ENCODE data around the gene MBP. TPM values are rescaled to one million over a fixed set of nuclear protein-coding genes. Genes with fewer than 3 reads are reported as not detected.

MBP gene
- total RNA-seq, 4 donors from 2014 or later: 28.6 to 55.0 (median 50.4) TPM

DNA sequence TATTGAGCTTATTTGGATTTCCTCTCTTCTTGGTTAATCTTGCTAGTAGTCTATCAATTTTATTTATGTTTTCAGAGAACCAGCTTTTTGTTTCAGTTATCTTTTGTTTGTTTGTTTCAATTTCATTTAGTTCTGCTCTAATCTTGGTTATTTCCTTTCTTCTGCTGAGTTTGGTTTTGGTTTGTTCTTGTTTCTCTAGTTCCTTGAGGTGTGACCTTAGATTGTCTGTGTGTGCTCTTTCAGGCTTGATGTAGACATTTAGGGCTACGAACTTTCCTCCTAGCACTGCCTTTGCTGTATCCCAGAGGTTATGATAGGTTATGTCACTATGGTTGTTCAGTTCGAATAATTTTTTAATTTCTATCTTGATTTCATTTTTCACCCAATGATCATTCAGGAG lies 168.6 kb downstream of the MBP start:
- no peaks in the 10 kb centered on the region for H3K4me1 ChIP-seq
- peaks cover 0 to 29% of the 10 kb centered on the region in 2 donors for H3K36me3 ChIP-seq
- H3K9me3 ChIP-seq: no peaks in the 10 kb centered on the region
- intact Hi-C loops (cut with DNase I; ENCODE audit: low total_unique reads) (no loop called here), in situ Hi-C loops (cut with MboI; ENCODE audit: low sequenced_read_pairs in 4 of 4) (no loop called here)
- no peak for DNase-seq
- no peak for TF ChIP-seq CTCF (IDR thresholded peaks at IDR 0.05 in 4 of 5, conservative IDR thresholded peaks at IDR 0.05 in 1 of 5)
- H3K27ac ChIP-seq: no peak overlapping the region
- no peak overlapping the region for H3K4me3 ChIP-seq
- ATAC-seq: no peak
- H3K27me3 ChIP-seq: no peaks in the 10 kb centered on the region

DNA sequence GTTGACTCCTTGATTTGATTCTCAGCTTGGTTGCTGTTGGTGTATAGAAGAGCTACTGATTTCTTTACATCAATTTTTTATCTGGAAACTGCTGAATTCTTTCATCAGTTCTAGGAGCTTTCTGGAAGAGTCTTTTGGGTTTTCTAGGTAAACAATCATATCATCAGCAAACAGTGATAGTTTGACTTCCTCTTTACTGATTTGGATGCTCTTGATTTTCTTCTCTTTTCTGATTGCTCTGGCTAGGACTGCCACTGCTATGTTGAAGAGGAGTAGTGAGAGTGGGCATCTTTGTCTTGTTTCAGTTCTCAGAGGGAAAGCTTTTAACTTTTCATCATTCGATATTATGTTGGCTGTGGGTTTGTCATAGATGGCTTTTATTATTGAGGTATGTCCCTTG lies 169.7 kb downstream of the MBP start:
- no peak overlapping the region for H3K27ac ChIP-seq
- in situ Hi-C loops (cut with MboI; ENCODE audit: low sequenced_read_pairs in 4 of 4): no loop called here
- H3K27me3 ChIP-seq: no peaks in the 10 kb centered on the region
- no peaks in the 10 kb centered on the region for H3K9me3 ChIP-seq
- H3K36me3 ChIP-seq: peaks cover 0 to 21% of the 10 kb centered on the region in 2 donors
- H3K4me3 ChIP-seq: no peak overlapping the region
- ATAC-seq (no peak), DNase-seq (no peak)
- no peaks in the 10 kb centered on the region for H3K4me1 ChIP-seq
- TF ChIP-seq CTCF (IDR thresholded peaks at IDR 0.05 in 4 of 5, conservative IDR thresholded peaks at IDR 0.05 in 1 of 5) (no peak), POLR2A (IDR thresholded peaks at IDR 0.05) (no peak)
- intact Hi-C loops (cut with DNase I; ENCODE audit: low total_unique reads): no loop called here

DNA sequence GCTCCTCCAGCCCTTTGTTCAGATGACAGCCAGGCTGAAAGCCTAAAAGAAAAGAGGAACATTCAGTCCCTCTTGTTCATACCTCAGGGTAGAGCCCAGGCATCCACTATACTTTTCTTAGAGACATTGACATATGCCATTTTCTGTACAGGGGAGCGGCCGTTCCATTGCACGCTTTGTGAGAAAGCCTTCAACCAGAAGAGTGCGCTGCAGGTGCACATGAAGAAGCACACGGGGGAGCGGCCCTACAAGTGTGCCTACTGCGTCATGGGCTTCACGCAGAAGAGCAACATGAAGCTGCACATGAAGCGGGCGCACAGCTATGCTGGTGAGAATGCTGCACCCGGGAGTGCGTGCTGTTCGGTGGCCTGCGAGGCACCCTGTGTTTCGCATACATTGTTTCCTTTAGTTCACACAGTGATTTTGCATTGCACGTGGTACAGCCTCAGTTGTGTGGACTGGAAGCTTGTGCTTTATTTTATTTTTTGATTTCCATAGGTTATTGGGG lies 172.0 kb downstream of the MBP start:
- ATAC-seq: no peak
- Histone ChIP-seq H3K27ac (no peak overlapping the region), H3K36me3 (peaks cover 0 to 19% of the 10 kb centered on the region in 2 donors), H3K4me3 (no peak overlapping the region), H3K9me3 (no peaks in the 10 kb centered on the region), H3K4me1 (no peaks in the 10 kb centered on the region), H3K27me3 (no peaks in the 10 kb centered on the region)
- intact Hi-C loops (cut with DNase I; ENCODE audit: low total_unique reads) (no loop called here), in situ Hi-C loops (cut with MboI; ENCODE audit: low sequenced_read_pairs in 4 of 4) (no loop called here)
- no peak for DNase-seq
- TF ChIP-seq CTCF (IDR thresholded peaks at IDR 0.05 in 4 of 5, conservative IDR thresholded peaks at IDR 0.05 in 1 of 5): no peak
- TF ChIP-seq POLR2A (IDR thresholded peaks at IDR 0.05): no peak

GRCh38 chr18:76959605-76960004 lies 173.0 kb downstream of the MBP start:
- H3K9me3 ChIP-seq: no peaks in the 10 kb centered on the region
- no peak for DNase-seq
- TF ChIP-seq POLR2A (IDR thresholded peaks at IDR 0.05) (no peak), CTCF (IDR thresholded peaks at IDR 0.05 in 4 of 5, conservative IDR thresholded peaks at IDR 0.05 in 1 of 5) (no peak)
- no peak for ATAC-seq
- no peak overlapping the region for H3K4me3 ChIP-seq
- no peak overlapping the region for H3K27ac ChIP-seq
- intact Hi-C loops (cut with DNase I; ENCODE audit: low total_unique reads): loop anchor here (2.0 kb wide), 1 partner anchor 13 kb away; no protein-coding TSS in a partner anchor
- H3K36me3 ChIP-seq: peaks cover 0 to 19% of the 10 kb centered on the region in 2 donors
- no peaks in the 10 kb centered on the region for H3K27me3 ChIP-seq
- no peaks in the 10 kb centered on the region for H3K4me1 ChIP-seq
- in situ Hi-C loops (cut with MboI; ENCODE audit: low sequenced_read_pairs in 4 of 4): no loop called here

All from gastrocnemius medialis (tissue), 4 donors.